Mammary epithelial cell (primary cell): ENCODE data around the gene CEP104.

Experiments
- EZH2 ChIP-seq: IDR thresholded peaks from 2 replicates; pipeline ENCODE4 v1.6.1; 2012; ENCODE audit warnings: low read length, inconsistent platforms, borderline replicate concordance
- TF ChIP-seq, protein P1 (sequence below), 2 donors: IDR thresholded peaks in 1 of 2; conservative IDR thresholded peaks in 1 of 2; 2 replicates each; pipeline ENCODE4 v1.5.1; 2011 to 2012; ENCODE audit warnings: inconsistent platforms in 2 of 2, low read length in 2 of 2, mild to moderate bottlenecking in 2 of 2, control low read depth in 1 of 2, low read depth in 1 of 2; ENCODE audit not compliant: insufficient read depth in 1 of 2; ENCODE audit errors: extremely low read depth in 1 of 2

DNA sequence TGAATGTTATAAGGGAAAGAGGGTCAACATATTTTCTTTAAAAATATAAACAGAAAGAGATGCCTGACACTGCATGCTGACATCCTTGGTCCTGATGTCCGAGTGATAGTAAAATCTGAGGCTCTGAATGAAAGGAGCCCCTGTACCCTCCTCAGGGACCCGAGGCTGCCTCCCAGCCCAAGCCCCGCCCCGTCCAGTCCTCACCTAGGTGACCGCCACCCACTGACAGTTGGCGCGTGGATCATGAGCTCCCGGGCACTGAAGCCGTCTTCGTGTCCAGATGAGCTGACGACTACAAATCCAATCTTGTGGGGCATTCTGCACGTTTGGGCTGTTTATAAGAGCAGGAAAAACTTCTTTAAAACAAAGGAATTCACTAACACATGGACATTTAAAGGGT lies 4.9 kb downstream of the CEP104 start:
- TF ChIP-seq, protein P1, sequence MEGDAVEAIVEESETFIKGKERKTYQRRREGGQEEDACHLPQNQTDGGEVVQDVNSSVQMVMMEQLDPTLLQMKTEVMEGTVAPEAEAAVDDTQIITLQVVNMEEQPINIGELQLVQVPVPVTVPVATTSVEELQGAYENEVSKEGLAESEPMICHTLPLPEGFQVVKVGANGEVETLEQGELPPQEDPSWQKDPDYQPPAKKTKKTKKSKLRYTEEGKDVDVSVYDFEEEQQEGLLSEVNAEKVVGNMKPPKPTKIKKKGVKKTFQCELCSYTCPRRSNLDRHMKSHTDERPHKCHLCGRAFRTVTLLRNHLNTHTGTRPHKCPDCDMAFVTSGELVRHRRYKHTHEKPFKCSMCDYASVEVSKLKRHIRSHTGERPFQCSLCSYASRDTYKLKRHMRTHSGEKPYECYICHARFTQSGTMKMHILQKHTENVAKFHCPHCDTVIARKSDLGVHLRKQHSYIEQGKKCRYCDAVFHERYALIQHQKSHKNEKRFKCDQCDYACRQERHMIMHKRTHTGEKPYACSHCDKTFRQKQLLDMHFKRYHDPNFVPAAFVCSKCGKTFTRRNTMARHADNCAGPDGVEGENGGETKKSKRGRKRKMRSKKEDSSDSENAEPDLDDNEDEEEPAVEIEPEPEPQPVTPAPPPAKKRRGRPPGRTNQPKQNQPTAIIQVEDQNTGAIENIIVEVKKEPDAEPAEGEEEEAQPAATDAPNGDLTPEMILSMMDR (conservative IDR thresholded peaks at IDR 0.05 in 1 of 2, IDR thresholded peaks at IDR 0.05 in 1 of 2; ENCODE audit: extremely low read depth in 1 of 2, insufficient read depth in 1 of 2, low read depth in 1 of 2, low read length in 2 of 2), result no peak
- no peak for TF ChIP-seq EZH2
